Mucosa of rectum (tissue), 2 donors: ENCODE measurements around the gene ZNF385B.
"Not testable (repeated sequence)": the region's sequence is repeated elsewhere in the genome, so short reads cannot be mapped to it uniquely, and the experiment has no call there.

Experiments
- H3K27ac ChIP-seq, 2 donors: one replicate each; pipeline ENCODE4 v1.7.0; 2013; ENCODE audit warnings: inconsistent platforms in 2 of 2, low read depth in 2 of 2, low read length in 2 of 2
- H3K27me3 ChIP-seq, 2 donors: one replicate each; pipeline ENCODE4 v1.7.0; 2013; ENCODE audit warnings: low read length in 2 of 2; ENCODE audit not compliant: control insufficient read depth in 2 of 2, insufficient read depth in 2 of 2
- H3K36me3 ChIP-seq, 2 donors: one replicate each; pipeline ENCODE4 v1.7.0; 2013; ENCODE audit warnings: low read length in 2 of 2; ENCODE audit not compliant: control insufficient read depth in 2 of 2, insufficient read depth in 2 of 2
- H3K4me1 ChIP-seq, 2 donors: one replicate each; pipeline ENCODE4 v1.7.0; 2013; ENCODE audit warnings: low read length in 2 of 2, mild to moderate bottlenecking in 1 of 2; ENCODE audit not compliant: control insufficient read depth in 2 of 2, insufficient read depth in 2 of 2
- H3K4me3 ChIP-seq, 2 donors: one replicate each; pipeline ENCODE4 v1.7.0; 2013; ENCODE audit warnings: low read length in 2 of 2
- H3K9ac ChIP-seq, 2 donors: one replicate each; pipeline ENCODE4 v1.7.0; 2013; ENCODE audit warnings: low read length in 2 of 2, low read depth in 1 of 2, mild to moderate bottlenecking in 1 of 2
- H3K9me3 ChIP-seq, 2 donors: one replicate each; pipeline ENCODE4 v1.7.0; 2013; ENCODE audit warnings: low read length in 2 of 2; ENCODE audit not compliant: control insufficient read depth in 2 of 2
- donor health status: healthy.
- donor health status: Normal muscosa, but diverticular disease.

ZNF385B gene

GRCh38 chr2:179790235-179791217 lies 70.9 kb downstream of the ZNF385B start:
- H3K9ac ChIP-seq = no peak overlapping the region
- H3K4me3 ChIP-seq = no peak overlapping the region
- H3K9me3 ChIP-seq = no peaks in the 10 kb centered on the region
- H3K27me3 ChIP-seq = no peaks in the 10 kb centered on the region
- no peaks in the 10 kb centered on the region for H3K4me1 ChIP-seq
- H3K27ac ChIP-seq = no peak overlapping the region
- no peaks in the 10 kb centered on the region for H3K36me3 ChIP-seq

GRCh38 chr2:179788104-179788503 lies 73.3 kb downstream of the ZNF385B start:
- Histone ChIP-seq H3K27me3 (no peaks in the 10 kb centered on the region), H3K4me3 (no peak overlapping the region), H3K36me3 (no peaks in the 10 kb centered on the region)

GRCh38 chr2:179787601-179788000 lies 73.8 kb downstream of the ZNF385B start:
- no peaks in the 10 kb centered on the region for H3K27me3 ChIP-seq
- H3K9me3 ChIP-seq = no peaks in the 10 kb centered on the region
- no peaks in the 10 kb centered on the region for H3K4me1 ChIP-seq
- H3K27ac ChIP-seq = no peak overlapping the region
- H3K9ac ChIP-seq = no peak overlapping the region
- H3K36me3 ChIP-seq = no peaks in the 10 kb centered on the region
- no peak overlapping the region for H3K4me3 ChIP-seq

More at GRCh38 chr2:179788104-179788503, 73.3 kb downstream of the ZNF385B start:
- no peaks in the 10 kb centered on the region for H3K4me1 ChIP-seq
- H3K9ac ChIP-seq = no peak overlapping the region
- H3K27ac ChIP-seq = no peak overlapping the region
- H3K9me3 ChIP-seq = no peaks in the 10 kb centered on the region

GRCh38 chr2:179785902-179786301 lies 75.5 kb downstream of the ZNF385B start:
- Histone ChIP-seq H3K9me3 (no peaks in the 10 kb centered on the region), H3K27ac (no peak overlapping the region)

GRCh38 chr2:179782346-179782745 lies 79.1 kb downstream of the ZNF385B start:
- not testable (repeated sequence) for H3K36me3 ChIP-seq, H3K27ac ChIP-seq, H3K27me3 ChIP-seq, H3K4me1 ChIP-seq, H3K4me3 ChIP-seq, H3K9me3 ChIP-seq, H3K9ac ChIP-seq

More at GRCh38 chr2:179785902-179786301, 75.5 kb downstream of the ZNF385B start:
- Histone ChIP-seq H3K4me1 (no peaks in the 10 kb centered on the region), H3K4me3 (no peak overlapping the region), H3K36me3 (no peaks in the 10 kb centered on the region), H3K27me3 (no peaks in the 10 kb centered on the region), H3K9ac (no peak overlapping the region)

- Histone ChIP-seq H3K4me1 (no peaks in the 10 kb centered on the region), H3K27ac (no peak overlapping the region), H3K9ac (no peak overlapping the region), H3K27me3 (no peaks in the 10 kb centered on the region), H3K36me3 (no peaks in the 10 kb centered on the region), H3K4me3 (no peak overlapping the region), H3K9me3 (no peaks in the 10 kb centered on the region)
Measured at GRCh38 chr2:179773986-179774385, 87.4 kb downstream of the ZNF385B start.

- H3K9ac ChIP-seq = no peak overlapping the region
- no peaks in the 10 kb centered on the region for H3K9me3 ChIP-seq
- H3K36me3 ChIP-seq = no peaks in the 10 kb centered on the region
Measured at GRCh38 chr2:179772346-179772745, 89.1 kb downstream of the ZNF385B start.

GRCh38 chr2:179771791-179772190 lies 89.6 kb downstream of the ZNF385B start:
- Histone ChIP-seq H3K36me3 (no peaks in the 10 kb centered on the region), H3K9ac (no peak overlapping the region), H3K4me1 (no peaks in the 10 kb centered on the region), H3K27me3 (no peaks in the 10 kb centered on the region), H3K27ac (no peak overlapping the region), H3K4me3 (no peak overlapping the region), H3K9me3 (no peaks in the 10 kb centered on the region)

More at GRCh38 chr2:179772346-179772745, 89.1 kb downstream of the ZNF385B start:
- Histone ChIP-seq H3K4me3 (no peak overlapping the region), H3K27ac (no peak overlapping the region), H3K4me1 (no peaks in the 10 kb centered on the region), H3K27me3 (no peaks in the 10 kb centered on the region)

GRCh38 chr2:179770029-179770428 lies 91.4 kb downstream of the ZNF385B start:
- no peaks in the 10 kb centered on the region for H3K27me3 ChIP-seq
- no peaks in the 10 kb centered on the region for H3K36me3 ChIP-seq
- H3K4me3 ChIP-seq = no peak overlapping the region
- no peak overlapping the region for H3K27ac ChIP-seq
- H3K4me1 ChIP-seq = no peaks in the 10 kb centered on the region
- no peak overlapping the region for H3K9ac ChIP-seq
- H3K9me3 ChIP-seq = no peaks in the 10 kb centered on the region

- Histone ChIP-seq H3K4me3 (no peak overlapping the region), H3K4me1 (no peaks in the 10 kb centered on the region), H3K9me3 (no peaks in the 10 kb centered on the region), H3K36me3 (no peaks in the 10 kb centered on the region), H3K27ac (no peak overlapping the region), H3K9ac (no peak overlapping the region), H3K27me3 (no peaks in the 10 kb centered on the region)
Measured at GRCh38 chr2:179769323-179769722, 92.1 kb downstream of the ZNF385B start.
